HUES64 (cell line): ENCODE results near the gene MCM3. TPM values are rescaled to one million over a fixed set of nuclear protein-coding genes. Genes with fewer than 3 reads are reported as not detected.

Experiments used
- H3K27ac ChIP-seq: 2 replicates; pipeline ENCODE4 v1.7.0; 2013; ENCODE audit warnings: low read depth, low read length, inconsistent platforms
- H3K27me3 ChIP-seq: 2 replicates; pipeline ENCODE4 v1.6.1; 2013; ENCODE audit warnings: mild to moderate bottlenecking, low read length; ENCODE audit not compliant: insufficient read depth
- H3K36me3 ChIP-seq: 2 replicates; pipeline ENCODE4 v1.6.1; 2013; ENCODE audit warnings: mild to moderate bottlenecking, low read length; ENCODE audit not compliant: insufficient read depth
- H3K4me1 ChIP-seq: 2 replicates; pipeline ENCODE4 v1.6.1; 2013; ENCODE audit warnings: mild to moderate bottlenecking, low read length, moderate library complexity; ENCODE audit not compliant: insufficient read depth
- H3K4me3 ChIP-seq: 2 replicates; pipeline ENCODE4 v1.5.1; 2013; ENCODE audit warnings: mild to moderate bottlenecking, low read length, moderate library complexity
- H3K9ac ChIP-seq: 2 replicates; pipeline ENCODE4 v1.6.1; 2013; ENCODE audit warnings: mild to moderate bottlenecking, low read depth, low read length
- H3K9me3 ChIP-seq: 2 replicates; pipeline ENCODE4 v1.6.1; 2013; ENCODE audit warnings: low read depth, low read length; ENCODE audit not compliant: insufficient read depth
- WGBS: fragments of 150-250, 120-280 bp; methylation state at CpG from one replicate; pipeline ENCODE4 v1.1.7; 2013; ENCODE audit warnings: missing lambda C conversion rate; 5-methylcytosine and 5-hydroxymethylcytosine counted together
- polyA plus RNA-seq, 2 experiments: library from polyadenylated mRNA; stranded (reverse); fragments of 50-300 nt; gene quantifications; one replicate each; pipeline ENCODE4 v1.2.3, GENCODE V29; 2013

Gene MCM3
- polyA plus RNA-seq (2013, experiment 1 of 2), result 200 TPM
- 189 TPM for polyA plus RNA-seq (2013, experiment 2 of 2)

GRCh38 chr6:52284460-52285176 lies at the start of gene MCM3:
TSS of gene MCM3 (minus strand) at chr6:52284742. CDS start at chr6:52284674, 68 bp downstream.
- Histone ChIP-seq H3K9me3 (no peaks in the 10 kb centered on the region), H3K9ac (peak within 1 kb of the TSS; percentile 97), H3K4me1 (peaks cover 15% of the 10 kb centered on the region), H3K27ac (peak within 1 kb of the TSS; percentile 91), H3K36me3 (peaks cover 38% of the 10 kb centered on the region), H3K27me3 (no peaks in the 10 kb centered on the region), H3K4me3 (peak within 1 kb of the TSS; percentile 84)
- under 1% methylated on average over 51 of the region's 53 CpGs for WGBS

- Histone ChIP-seq H3K27ac (no peak overlapping the region), H3K9me3 (no peaks in the 10 kb centered on the region), H3K36me3 (no peaks in the 10 kb centered on the region), H3K27me3 (no peaks in the 10 kb centered on the region), H3K4me1 (peaks cover 5% of the 10 kb centered on the region), H3K4me3 (no peak overlapping the region), H3K9ac (no peak overlapping the region)
- WGBS, result 84% methylated on average over 1 of the region's 1 CpG
These were observed 49.3 kb upstream of the MCM3 start for GRCh38 chr6:52333840-52334200.

- 90% methylated on average over 4 of the region's 4 CpGs for WGBS
- Histone ChIP-seq H3K27ac (no peak overlapping the region), H3K27me3 (no peaks in the 10 kb centered on the region), H3K4me3 (no peak overlapping the region), H3K4me1 (peaks cover 9% of the 10 kb centered on the region), H3K9me3 (no peaks in the 10 kb centered on the region), H3K36me3 (no peaks in the 10 kb centered on the region), H3K9ac (no peak overlapping the region)
These were observed 47.4 kb upstream of the MCM3 start for GRCh38 chr6:52331793-52332457.

- no peaks in the 10 kb centered on the region for H3K36me3 ChIP-seq
- no peak overlapping the region for H3K27ac ChIP-seq
- H3K4me3 ChIP-seq, result no peak overlapping the region
- no peaks in the 10 kb centered on the region for H3K27me3 ChIP-seq
- no peaks in the 10 kb centered on the region for H3K9me3 ChIP-seq
- H3K9ac ChIP-seq, result no peak overlapping the region
- WGBS, result 69% methylated on average over 2 of the region's 2 CpGs
- H3K4me1 ChIP-seq, result peaks cover 20% of the 10 kb centered on the region
These were observed 45.9 kb upstream of the MCM3 start for GRCh38 chr6:52330470-52330869.

- H3K4me3 ChIP-seq, result no peak overlapping the region
- WGBS, result 91% methylated on average over 1 of the region's 2 CpGs
- no peaks in the 10 kb centered on the region for H3K36me3 ChIP-seq
These were observed 44.2 kb upstream of the MCM3 start for GRCh38 chr6:52328729-52329128.

GRCh38 chr6:52328303-52328662 lies 43.7 kb upstream of the MCM3 start:
- no peaks in the 10 kb centered on the region for H3K9me3 ChIP-seq
- 100% methylated on average over 1 of the region's 2 CpGs for WGBS
- H3K27me3 ChIP-seq, result no peaks in the 10 kb centered on the region
- H3K36me3 ChIP-seq, result no peaks in the 10 kb centered on the region
- H3K9ac ChIP-seq, result no peak overlapping the region
- no peak overlapping the region for H3K4me3 ChIP-seq
- peaks cover 20% of the 10 kb centered on the region for H3K4me1 ChIP-seq
- no peak overlapping the region for H3K27ac ChIP-seq

More at GRCh38 chr6:52328729-52329128, 44.2 kb upstream of the MCM3 start:
- no peaks in the 10 kb centered on the region for H3K27me3 ChIP-seq
- no peaks in the 10 kb centered on the region for H3K9me3 ChIP-seq
- peaks cover 20% of the 10 kb centered on the region for H3K4me1 ChIP-seq
- no peak overlapping the region for H3K27ac ChIP-seq
- no peak overlapping the region for H3K9ac ChIP-seq

- peak overlapping the region; percentile 73 for H3K27ac ChIP-seq
- H3K36me3 ChIP-seq, result no peaks in the 10 kb centered on the region
- 0 out of 2 replicates have a peak overlapping the region, but pooled peaks have one; percentile 9 for H3K9ac ChIP-seq
- WGBS, result 84% methylated on average over 3 of the region's 3 CpGs
- H3K9me3 ChIP-seq, result no peaks in the 10 kb centered on the region
- H3K27me3 ChIP-seq, result no peaks in the 10 kb centered on the region
- 0 out of 2 replicates have a peak overlapping the region, but pooled peaks have one; percentile 2 for H3K4me3 ChIP-seq
- peaks cover 20% of the 10 kb centered on the region for H3K4me1 ChIP-seq
These were observed 42.2 kb upstream of the MCM3 start for GRCh38 chr6:52326540-52327364.

GRCh38 chr6:52325695-52326471 lies 41.3 kb upstream of the MCM3 start:
- 27% methylated on average over 13 of the region's 14 CpGs for WGBS
- no peaks in the 10 kb centered on the region for H3K27me3 ChIP-seq
- peaks cover 20% of the 10 kb centered on the region for H3K4me1 ChIP-seq
- H3K9ac ChIP-seq, result peak overlapping the region; percentile 9; the same call in 1 of the 2 replicates
- 0 out of 2 replicates have a peak overlapping the region, but pooled peaks have one; percentile 2 for H3K4me3 ChIP-seq
- H3K9me3 ChIP-seq, result no peaks in the 10 kb centered on the region
- H3K27ac ChIP-seq, result peak overlapping the region; percentile 73
- H3K36me3 ChIP-seq, result no peaks in the 10 kb centered on the region

GRCh38 chr6:52324189-52324588 lies 39.6 kb upstream of the MCM3 start:
- Histone ChIP-seq H3K4me3 (no peak overlapping the region), H3K9ac (no peak overlapping the region), H3K4me1 (peaks cover 15% of the 10 kb centered on the region), H3K27me3 (no peaks in the 10 kb centered on the region), H3K9me3 (no peaks in the 10 kb centered on the region), H3K27ac (no peak overlapping the region), H3K36me3 (no peaks in the 10 kb centered on the region)
- WGBS, result 95% methylated on average over 6 of the region's 6 CpGs

GRCh38 chr6:52317841-52318581 lies 33.5 kb upstream of the MCM3 start:
- H3K4me1 ChIP-seq, result no peaks in the 10 kb centered on the region; the same call in 1 of the 2 replicates
- H3K9me3 ChIP-seq, result no peaks in the 10 kb centered on the region
- H3K36me3 ChIP-seq, result no peaks in the 10 kb centered on the region
- 75% methylated on average over 4 of the region's 4 CpGs for WGBS
- H3K27ac ChIP-seq, result no peak overlapping the region
- H3K4me3 ChIP-seq, result no peak overlapping the region
- H3K9ac ChIP-seq, result no peak overlapping the region
- H3K27me3 ChIP-seq, result no peaks in the 10 kb centered on the region
